ENCODE data around the gene RPS6KC1.
"Not testable (repeated sequence)": the region's sequence is repeated elsewhere in the genome, so short reads cannot be mapped to it uniquely, and the experiment has no call there.

DNA sequence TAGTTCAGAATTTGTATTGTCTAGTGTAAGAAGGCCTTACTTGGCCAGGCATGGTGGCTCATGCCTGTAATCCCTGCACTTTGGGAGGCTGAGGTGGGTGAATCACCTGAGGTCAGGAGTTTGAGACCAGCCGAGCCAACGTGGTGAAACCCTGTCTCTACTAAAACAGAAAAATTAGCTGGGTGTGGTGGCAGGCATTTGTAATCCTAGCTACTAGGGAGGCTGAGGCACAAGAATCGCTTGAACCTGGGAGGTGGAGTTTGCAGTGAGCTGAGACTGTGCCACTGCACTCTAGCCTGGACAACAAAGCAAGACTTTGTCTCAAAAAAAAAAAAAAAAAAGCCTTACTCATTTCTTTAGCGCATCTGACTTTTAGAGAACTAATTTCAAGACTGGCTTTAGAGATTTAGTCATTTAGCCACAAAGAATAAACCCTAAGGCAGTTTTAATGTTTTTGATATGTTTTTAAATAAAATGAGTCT is 66.7 kb downstream of the RPS6KC1 start:
- not testable (repeated sequence) for TF ChIP-seq POLR2A (IDR thresholded peaks at IDR 0.05; ENCODE audit: low read depth, low read length); RAD21 (IDR thresholded peaks at IDR 0.05; ENCODE audit: low read length); RFX5 (IDR thresholded peaks at IDR 0.05; ENCODE audit: low read depth, low read length); NFE2L2 (IDR thresholded peaks at IDR 0.05; ENCODE audit: low read depth, low read length); BHLHE40 (IDR thresholded peaks at IDR 0.05; ENCODE audit: low read depth, low read length); CHD1 (IDR thresholded peaks at IDR 0.05; ENCODE audit: low read depth, low read length); SMC3 (IDR thresholded peaks at IDR 0.05; ENCODE audit: low read depth, low read length); CEBPB (IDR thresholded peaks at IDR 0.05; ENCODE audit: low read depth, low read length); FOS (IDR thresholded peaks at IDR 0.05; ENCODE audit: low read depth, low read length); MAFK (IDR thresholded peaks at IDR 0.05; ENCODE audit: low read depth, low read length)
- TF ChIP-seq, protein P1, sequence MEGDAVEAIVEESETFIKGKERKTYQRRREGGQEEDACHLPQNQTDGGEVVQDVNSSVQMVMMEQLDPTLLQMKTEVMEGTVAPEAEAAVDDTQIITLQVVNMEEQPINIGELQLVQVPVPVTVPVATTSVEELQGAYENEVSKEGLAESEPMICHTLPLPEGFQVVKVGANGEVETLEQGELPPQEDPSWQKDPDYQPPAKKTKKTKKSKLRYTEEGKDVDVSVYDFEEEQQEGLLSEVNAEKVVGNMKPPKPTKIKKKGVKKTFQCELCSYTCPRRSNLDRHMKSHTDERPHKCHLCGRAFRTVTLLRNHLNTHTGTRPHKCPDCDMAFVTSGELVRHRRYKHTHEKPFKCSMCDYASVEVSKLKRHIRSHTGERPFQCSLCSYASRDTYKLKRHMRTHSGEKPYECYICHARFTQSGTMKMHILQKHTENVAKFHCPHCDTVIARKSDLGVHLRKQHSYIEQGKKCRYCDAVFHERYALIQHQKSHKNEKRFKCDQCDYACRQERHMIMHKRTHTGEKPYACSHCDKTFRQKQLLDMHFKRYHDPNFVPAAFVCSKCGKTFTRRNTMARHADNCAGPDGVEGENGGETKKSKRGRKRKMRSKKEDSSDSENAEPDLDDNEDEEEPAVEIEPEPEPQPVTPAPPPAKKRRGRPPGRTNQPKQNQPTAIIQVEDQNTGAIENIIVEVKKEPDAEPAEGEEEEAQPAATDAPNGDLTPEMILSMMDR (conservative IDR thresholded peaks at IDR 0.05; ENCODE audit: low read depth, low read length): not testable (repeated sequence)
- TF ChIP-seq, protein P2, sequence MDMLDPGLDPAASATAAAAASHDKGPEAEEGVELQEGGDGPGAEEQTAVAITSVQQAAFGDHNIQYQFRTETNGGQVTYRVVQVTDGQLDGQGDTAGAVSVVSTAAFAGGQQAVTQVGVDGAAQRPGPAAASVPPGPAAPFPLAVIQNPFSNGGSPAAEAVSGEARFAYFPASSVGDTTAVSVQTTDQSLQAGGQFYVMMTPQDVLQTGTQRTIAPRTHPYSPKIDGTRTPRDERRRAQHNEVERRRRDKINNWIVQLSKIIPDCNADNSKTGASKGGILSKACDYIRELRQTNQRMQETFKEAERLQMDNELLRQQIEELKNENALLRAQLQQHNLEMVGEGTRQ (IDR thresholded peaks at IDR 0.05; ENCODE audit: low read depth, low read length): not testable (repeated sequence)
